HG03039 (cell line): ENCODE data around the gene SELENOP.
"Not testable (repeated sequence)": the region's sequence is repeated elsewhere in the genome, so short reads cannot be mapped to it uniquely, and the experiment has no call there.

ENCODE experiments used
- ATAC-seq: cut with Tn5 transposase; IDR thresholded peaks from one replicate; pipeline ENCODE4 v1.9.1; 2021; ENCODE audit warnings: mild to moderate bottlenecking, moderate library complexity; ENCODE audit not compliant: unreplicated experiment

Gene SELENOP

DNA sequence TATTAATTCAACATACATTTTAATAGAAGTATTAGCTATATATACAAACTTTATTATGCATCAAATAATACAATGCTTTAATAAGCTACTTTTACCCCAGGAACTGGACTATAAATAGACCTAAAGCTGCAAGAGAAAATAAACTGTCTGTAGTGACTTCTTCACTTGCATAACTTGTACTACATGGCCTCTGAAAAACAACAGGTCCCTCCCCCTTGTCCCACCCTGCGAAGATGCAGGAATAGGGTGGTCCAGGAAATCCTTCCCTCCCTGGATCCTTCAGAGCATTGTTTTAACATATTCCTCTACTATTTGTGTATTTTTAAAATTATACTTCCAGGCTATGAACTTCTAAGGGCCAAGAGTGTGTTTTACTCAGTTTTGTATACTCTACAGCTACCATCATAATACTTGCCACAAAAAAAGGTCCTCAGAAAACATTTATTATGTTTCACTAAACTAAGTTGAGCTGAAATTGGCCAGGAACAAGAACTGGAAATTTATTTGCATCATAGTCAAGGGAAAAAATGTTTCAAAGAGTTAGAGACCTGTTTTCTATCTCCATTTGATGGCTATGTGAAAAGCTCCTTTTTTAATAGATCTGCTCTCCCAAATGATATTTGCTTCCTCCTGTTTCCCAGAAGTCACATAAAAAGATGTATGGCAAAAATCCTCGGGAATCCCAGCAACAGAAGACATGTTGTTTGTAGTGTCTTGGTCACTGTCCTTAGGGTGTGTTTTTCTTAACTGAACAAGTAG lies 15.2 kb upstream of the SELENOP start:
- no peak for ATAC-seq

- ATAC-seq, result no peak
Observed at GRCh38 chr5:42825422-42826148, 13.9 kb upstream of the SELENOP start.

- ATAC-seq, result no peak
Observed at GRCh38 chr5:42824347-42824976, 12.8 kb upstream of the SELENOP start.

DNA sequence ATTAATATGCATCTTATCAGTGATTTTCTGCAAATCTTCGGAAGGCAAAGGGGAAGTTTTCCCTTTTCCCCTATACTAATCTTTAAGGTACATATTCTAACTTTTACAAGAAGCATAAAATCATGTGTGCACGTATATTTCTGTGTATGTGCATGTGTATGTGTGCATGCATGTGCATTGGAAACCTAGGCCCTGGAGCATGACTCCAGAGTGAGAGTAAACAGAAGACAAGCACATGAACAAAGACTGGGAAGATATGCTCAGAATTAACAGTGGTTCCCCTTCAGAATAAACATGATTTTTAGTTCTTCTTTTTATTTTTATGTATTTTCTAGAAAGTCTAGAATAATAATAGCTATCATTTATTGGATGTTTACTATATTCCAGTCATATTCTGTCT lies 10.9 kb upstream of the SELENOP start:
- no peak for ATAC-seq

DNA sequence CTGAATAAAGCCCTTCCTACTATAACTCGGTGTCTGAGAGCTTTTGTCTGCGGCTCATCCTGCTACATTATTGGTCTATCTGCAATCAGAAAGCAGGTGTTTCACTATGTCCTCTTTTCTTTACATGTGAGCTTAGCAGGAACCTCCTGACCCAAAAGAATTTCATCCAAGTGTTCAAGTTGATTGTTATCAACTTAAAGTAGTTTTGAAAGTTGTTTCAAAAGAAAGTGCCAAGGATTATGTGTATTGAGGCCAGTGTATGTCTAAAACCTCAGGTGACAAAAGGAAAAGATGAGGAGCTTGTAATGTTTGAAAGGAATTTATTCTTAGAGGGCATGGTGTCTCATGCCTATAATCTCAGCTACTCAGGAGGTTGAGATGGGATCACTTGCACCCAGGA lies 8.1 kb upstream of the SELENOP start:
- ATAC-seq, result no peak

DNA sequence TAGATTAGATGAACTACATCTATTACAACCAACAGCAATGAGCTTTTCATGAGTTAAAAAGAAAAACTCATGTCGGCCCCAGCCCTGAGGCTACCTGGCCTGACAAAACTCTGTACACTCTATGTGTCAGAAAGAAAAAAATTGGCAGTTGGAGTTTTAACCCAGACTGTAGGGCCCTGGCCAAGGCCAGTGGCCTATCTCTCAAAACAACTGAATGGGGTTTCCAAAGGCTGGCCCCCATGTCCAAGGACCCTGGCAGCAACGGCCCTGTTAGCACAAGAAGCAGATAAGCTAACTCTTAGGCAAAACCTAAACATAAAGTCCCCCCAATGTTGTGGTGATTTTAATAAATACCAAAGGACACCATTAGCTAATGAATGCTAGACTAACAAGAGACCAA lies 4.9 kb upstream of the SELENOP start:
- ATAC-seq, result not testable (repeated sequence)

GRCh38 chr5:42813533-42813932 lies 1.8 kb upstream of the SELENOP start:
- ATAC-seq, result no peak

DNA sequence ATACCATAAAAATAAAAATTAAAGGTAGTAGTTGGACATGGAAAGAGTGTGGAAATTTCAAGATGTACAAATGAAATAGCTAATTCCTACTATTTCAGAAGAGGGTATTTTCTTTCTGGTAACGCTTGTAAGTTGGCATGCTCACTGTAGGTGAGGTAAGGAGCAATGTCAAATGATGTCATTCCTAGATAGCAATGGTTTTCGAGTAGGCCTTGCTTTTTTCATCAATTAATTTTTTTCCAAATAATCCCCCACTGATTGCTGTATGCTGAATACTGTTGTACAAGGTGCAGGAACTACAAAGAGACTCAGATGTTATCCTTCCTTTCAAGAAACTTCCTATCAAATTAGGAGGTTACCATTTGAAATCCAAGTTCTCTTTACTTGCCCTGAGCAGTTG lies 928 bp upstream of the SELENOP start:
- no peak for ATAC-seq

- ATAC-seq, result no peak
Observed at GRCh38 chr5:42810834-42811590, 680 bp downstream of the SELENOP start.

DNA sequence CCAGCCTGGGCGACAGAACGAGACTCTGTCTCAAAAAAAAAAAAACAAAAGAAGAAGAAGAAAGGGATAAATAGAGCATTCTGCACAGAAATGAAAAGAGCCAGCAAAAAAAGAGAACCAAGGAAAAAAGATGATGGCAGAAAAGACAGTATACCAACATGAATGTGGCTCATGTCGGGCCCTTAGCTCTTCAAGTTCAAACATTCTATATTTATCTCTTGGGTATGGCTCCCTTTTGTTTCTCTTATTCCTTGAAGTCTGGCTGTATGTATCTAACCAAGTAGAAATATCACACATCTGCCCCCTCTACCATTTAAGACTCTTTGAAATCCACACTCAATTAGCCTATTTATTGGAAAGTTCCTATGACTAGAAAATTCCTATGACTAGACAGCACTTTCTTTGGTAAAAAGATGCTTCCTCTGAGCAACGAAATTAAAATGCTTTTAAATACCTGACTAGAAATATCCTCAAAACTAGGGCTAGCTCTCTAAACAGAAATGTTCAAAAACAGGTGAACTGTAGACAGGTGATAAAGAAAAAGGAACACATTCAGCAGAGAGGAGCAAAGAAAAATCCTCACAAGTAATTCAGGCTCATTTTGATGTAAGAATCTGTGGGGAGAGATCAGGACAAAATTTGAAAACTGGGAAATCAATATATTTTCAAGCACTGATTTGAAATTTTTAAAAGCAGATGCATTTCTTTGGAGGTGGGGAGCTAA lies 2.6 kb downstream of the SELENOP start:
- ATAC-seq, result no peak

DNA sequence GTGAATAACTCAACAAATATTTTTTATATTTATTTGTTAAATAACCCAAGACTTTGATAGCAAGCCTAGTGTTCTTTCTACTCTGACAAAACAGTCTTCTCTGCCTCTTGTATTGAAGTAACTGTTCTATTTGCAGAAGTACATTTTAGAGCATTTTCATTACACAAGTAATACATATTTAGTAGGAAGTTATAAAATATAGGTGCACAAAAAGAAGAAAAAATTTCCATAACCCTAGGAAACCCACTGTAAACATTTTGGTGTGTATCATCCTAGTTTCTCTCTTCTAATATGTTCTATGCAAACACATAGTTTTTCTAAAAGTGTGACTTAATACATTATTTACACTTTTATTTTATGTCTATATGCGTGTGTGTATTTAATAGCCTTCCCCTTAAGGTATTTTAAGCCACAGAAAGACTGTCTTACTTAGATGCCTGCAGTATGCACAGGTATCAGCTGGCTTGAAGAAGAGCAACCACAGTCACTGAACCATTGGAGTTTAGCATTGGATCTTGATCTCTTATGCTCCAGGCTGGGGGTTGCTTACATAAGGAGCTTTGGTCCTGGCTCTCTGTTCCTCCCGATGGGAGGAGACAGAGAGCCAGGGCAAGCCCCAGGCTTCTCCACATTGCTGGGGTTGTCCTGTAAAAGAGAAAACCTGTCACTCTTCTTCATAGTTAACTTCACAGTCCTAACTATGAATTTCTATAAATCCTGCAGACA lies 3.8 kb downstream of the SELENOP start:
- no peak for ATAC-seq

DNA sequence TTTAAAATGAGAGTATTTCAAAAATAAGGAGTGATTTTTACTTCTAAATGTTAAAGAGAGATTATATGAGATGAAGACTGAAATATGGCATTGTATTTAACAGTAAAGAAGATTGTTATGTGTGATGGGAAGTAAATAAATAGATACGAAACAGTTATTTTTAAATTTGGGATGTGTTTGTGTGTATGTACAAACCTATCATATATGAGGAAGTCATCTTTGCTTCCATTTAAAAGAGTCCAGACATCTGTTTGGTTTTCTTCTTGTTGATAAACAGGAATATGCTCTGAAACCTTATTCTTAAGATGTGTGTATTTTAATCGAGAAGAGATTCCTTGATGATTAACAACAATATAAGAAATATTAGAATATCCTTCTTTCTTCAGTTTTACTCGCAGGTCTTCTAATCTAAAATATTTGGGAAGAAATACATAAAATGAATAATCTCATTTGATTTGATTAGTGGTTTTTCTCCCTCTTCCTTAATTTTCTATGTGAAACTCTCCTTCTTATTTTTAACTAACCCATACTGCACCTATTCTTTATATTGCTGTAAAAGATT lies 4.9 kb downstream of the SELENOP start:
- no peak for ATAC-seq

- no peak for ATAC-seq
Observed at GRCh38 chr5:42806004-42806700, 5.5 kb downstream of the SELENOP start.

DNA sequence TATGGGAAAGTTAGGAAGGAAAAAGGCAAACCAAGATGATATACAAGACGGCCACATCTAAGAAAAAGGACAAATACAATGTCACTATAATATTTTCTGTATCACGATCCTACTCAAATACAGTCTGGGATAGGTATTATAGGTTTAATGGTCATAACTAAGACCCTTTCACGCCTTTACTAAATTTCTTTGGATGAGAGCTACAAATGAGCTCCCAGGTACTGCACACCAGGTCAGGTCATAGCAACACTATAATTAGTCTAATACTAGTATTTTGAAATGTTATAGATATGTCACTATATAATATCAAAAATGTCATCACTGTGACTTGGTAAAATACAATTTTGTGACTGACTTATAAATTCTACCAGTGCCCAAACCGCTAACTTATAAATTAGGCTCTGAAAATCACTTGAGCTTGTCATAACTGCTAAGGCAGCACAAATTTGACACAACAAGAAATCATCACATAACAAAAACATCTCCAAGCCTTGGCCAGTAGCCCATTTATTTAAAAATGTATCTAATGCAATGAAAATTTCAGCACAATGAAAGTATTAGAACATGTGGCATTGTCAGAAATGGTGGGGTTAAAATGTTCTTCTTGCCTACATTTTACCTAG lies 6.9 kb downstream of the SELENOP start:
- ATAC-seq, result no peak

GRCh38 chr5:42801516-42802166 lies 10.1 kb downstream of the SELENOP start:
- no peak for ATAC-seq

DNA sequence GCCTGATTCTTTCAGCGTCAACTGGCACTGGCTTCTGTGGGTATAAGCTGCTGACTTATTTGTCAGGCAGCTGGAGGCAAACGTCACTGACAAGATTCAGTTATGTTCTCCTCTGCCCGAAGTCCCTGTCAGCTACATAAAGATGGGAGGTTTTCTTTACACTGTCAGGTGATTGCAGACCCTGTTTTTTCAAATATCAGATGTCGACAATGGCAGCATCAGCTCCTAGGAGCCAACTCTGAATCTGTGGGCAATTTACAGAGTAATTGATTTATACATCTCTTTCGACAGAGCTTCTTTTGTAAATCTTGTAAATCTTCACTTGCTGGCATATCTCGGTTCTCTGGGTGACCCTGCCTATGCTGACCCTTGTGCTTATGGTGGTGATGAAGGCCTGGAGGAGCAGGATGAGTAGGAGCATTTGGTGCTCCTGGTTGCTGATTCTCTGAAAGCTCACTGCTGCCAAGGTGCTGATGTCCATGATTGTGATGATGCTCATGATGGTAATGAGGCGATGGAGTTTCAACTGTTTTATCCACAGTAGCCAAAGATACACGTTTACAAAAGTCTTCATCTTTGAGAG lies 10.9 kb downstream of the SELENOP start:
- no peak for ATAC-seq

DNA sequence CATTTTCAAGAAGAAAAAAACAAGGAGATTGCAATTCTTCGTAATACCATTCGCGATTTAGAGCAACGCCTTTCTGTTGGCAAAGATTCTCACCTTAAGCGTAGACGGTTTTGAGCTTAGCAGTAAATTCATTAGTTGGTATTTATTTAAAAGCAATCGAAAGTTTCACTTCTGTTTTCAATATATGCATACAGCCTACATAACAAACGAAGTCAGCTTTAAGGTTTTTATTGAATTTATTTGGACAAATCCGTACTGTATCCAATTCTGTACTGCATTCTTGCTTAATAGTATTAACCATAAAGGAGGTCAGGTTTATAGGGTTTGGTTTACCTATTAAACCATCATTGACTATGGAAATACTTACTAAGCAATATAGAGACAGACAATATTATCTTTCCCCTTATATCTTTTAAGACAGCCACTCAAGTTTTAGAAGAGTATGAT lies 12.0 kb downstream of the SELENOP start:
- no peak for ATAC-seq

GRCh38 chr5:42799241-42799608 lies 12.5 kb downstream of the SELENOP start:
- no peak for ATAC-seq
